Measurements from ENCODE around the gene UGCG. TPM values are rescaled to one million over a fixed set of nuclear protein-coding genes. Genes with fewer than 3 reads are reported as not detected.

UGCG gene
- total and polyA plus RNA-seq, 2 donors (not counting 1 experiment from before 2014, with no cell fraction given): 23.9 to 53.5 TPM

DNA sequence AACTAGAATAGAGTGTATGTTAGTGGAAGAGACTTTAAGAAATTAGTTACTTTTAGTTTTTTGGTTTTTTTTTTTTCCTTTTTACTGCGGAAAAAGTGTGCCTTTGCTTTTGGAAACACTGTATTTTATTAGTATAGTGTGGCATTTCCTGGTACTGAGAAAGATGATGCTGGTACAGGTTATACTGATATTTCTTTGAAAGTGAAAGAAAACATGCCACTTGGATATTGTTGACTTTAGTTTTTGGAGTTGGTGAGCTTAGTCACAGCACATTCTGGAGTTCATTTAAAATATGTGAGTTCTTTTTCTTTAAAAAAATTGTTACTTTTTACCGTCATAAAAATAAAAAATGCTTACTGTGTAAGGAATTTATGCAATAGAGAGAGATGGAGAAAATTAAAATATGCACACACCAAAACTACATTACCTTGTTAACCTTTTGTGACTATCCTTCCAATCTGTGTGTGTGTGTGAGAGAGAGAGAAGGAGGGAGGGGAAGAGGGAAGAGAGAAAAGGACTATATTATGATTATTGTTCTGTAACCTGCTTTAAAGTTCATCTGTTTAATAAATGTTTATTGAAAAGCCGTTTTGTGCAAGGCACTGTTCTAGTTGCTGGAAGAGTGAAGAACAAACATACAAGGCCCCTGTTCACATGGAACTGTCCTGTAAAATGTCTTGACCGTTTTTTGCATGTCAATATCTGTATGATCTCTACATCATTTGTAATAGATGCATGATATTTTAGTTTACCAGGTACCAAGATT is 1.9 kb downstream of the UGCG start:
- Mint-ChIP-seq H3K9me3 (ENCODE audit: insufficient read depth) (no peaks in the 10 kb centered on the region), H3K4me3 (no peak overlapping the region), H3K27me3 (no peaks in the 10 kb centered on the region), H3K27ac (no peak overlapping the region), H3K4me1 (peaks cover 3% of the 10 kb centered on the region)
- Histone ChIP-seq H3K4me1 (ENCODE audit: control insufficient read depth in 2 of 2, insufficient read depth in 2 of 2, low read length in 2 of 2) (peaks cover 55 to 60% of the 10 kb centered on the region in 2 donors), H3K36me3 (replicated peaks in 1 of 2; ENCODE audit: control extremely low read depth in 1 of 2, control insufficient read depth in 1 of 2, extremely low read depth in 1 of 2, insufficient read depth in 2 of 2, low read length in 1 of 2) (peaks cover 0 to 8% of the 10 kb centered on the region in 2 experiments), H3K9me3 (ENCODE audit: control extremely low read depth in 1 of 3, control insufficient read depth in 2 of 3, insufficient read depth in 1 of 3, low read length in 2 of 3) (peaks cover 0 to 8% (median 0%) of the 10 kb centered on the region in 3 donors), H4K20me1 (ENCODE audit: control insufficient read depth, insufficient read depth, low read length, poor library complexity, severe bottlenecking) (peaks cover 66% of the 10 kb centered on the region), H3K9ac (ENCODE audit: low read length) (peak overlapping the region; percentile 75), H3K4me2 (replicated peaks; ENCODE audit: low read depth, low read length, poor library complexity, severe bottlenecking) (peak overlapping the region; percentile 98), H2AFZ (ENCODE audit: insufficient read depth, low read depth, low read length, poor library complexity, severe bottlenecking) (no peak overlapping the region), H3K27me3 (replicated peaks in 1 of 4; ENCODE audit: control extremely low read depth in 1 of 4, control insufficient read depth in 3 of 4, insufficient read depth in 4 of 4, low read length in 3 of 4) (no peaks in the 10 kb centered on the region), H3K4me3 (ENCODE audit: control extremely low read depth in 1 of 5, extremely low read depth in 1 of 5, insufficient read depth in 1 of 5, low read depth in 2 of 5, low read length in 4 of 5) (peak overlapping the region; percentile 70 to 95 (median 91)), H3K27ac (ENCODE audit: low read length in 2 of 2) (peak overlapping the region; percentile 49 to 84), H3K79me2 (ENCODE audit: control insufficient read depth, insufficient read depth, low read length) (peaks cover 84% of the 10 kb centered on the region)
- ChIA-PET CTCF (interaction anchor here (0.7 to 3.8 kb wide), 10 partner anchors 16 to 481 kb away, joined by 3 to 34 read pairs (median 4); partner anchors contain the start of gene HSDL2), POLR2A (interaction anchor here (0.6 to 0.9 kb wide), 3 partner anchors 86 to 176 kb away, joined by 3 to 8 read pairs (median 4); no protein-coding TSS in a partner anchor)
- TF ChIP-seq EZH2 (IDR thresholded peaks at IDR 0.05; ENCODE audit: borderline replicate concordance, insufficient read depth, low read depth, low read length, poor library complexity, severe bottlenecking) (no peak), CTCF (IDR thresholded peaks at IDR 0.05) (no peak)
- no peak for ATAC-seq (ENCODE audit: low read depth)
- intact Hi-C loops (cut with micrococcal nuclease): loop anchor here (5.0 to 10.0 kb wide), 3 partner anchors 416 to 1644 kb away; partner anchors contain the start of genes ECPAS, FKBP15, SLC31A1 and TXN
- no peak for DNase-seq
- WGBS (ENCODE audit: insufficient coverage): no CpG with 5 or more reads among the region's 4 CpGs

All from B cell (primary cell).